WTC11 (cell line): ENCODE results near the gene DROSHA. TPM values are rescaled to one million over a fixed set of nuclear protein-coding genes. Genes with fewer than 3 reads are reported as not detected.

ENCODE experiments used
- ATAC-seq: fragments of 200-7000 bp; cut with Tn5 transposase; 2 replicates; pipeline ENCODE4 v1.10.0; 2021; ENCODE audit warnings: mild to moderate bottlenecking, moderate library complexity
- CTCF ChIA-PET: fragments of 300-600 bp; sonication (Branson Sonifier 250); formaldehyde crosslinking; loops from one replicate; lab custom pipeline; 2021; ENCODE audit warnings: antibody characterized with exemption; lab: Charles Lee
- POLR2A ChIA-PET: fragments of 350-600 bp; sonication (Branson Sonifier 250); formaldehyde crosslinking; loops from one replicate; lab custom pipeline; 2021; ENCODE audit warnings: antibody characterized with exemption; lab: Charles Lee
- DNase-seq: peaks from one replicate; pipeline ENCODE4 v3.0.0; 2021; ENCODE audit warnings: low spot score
- H3K27ac Mint-ChIP-seq: 2 replicates; pipeline ENCODE4 v1.8.0; 2021; ENCODE audit warnings: mixed read lengths
- H3K27me3 Mint-ChIP-seq: 2 replicates; pipeline ENCODE4 v1.8.0; 2021; ENCODE audit warnings: low read depth, mild to moderate bottlenecking, moderate library complexity, mixed read lengths
- H3K36me3 Mint-ChIP-seq: 2 replicates; pipeline ENCODE4 v1.8.0; 2021; ENCODE audit warnings: mixed read lengths
- H3K4me1 Mint-ChIP-seq: 2 replicates; pipeline ENCODE4 v1.8.0; 2022; ENCODE audit warnings: mixed read lengths
- H3K4me3 Mint-ChIP-seq: 2 replicates; pipeline ENCODE4 v1.8.0; 2021; ENCODE audit warnings: mild to moderate bottlenecking, moderate library complexity, mixed read lengths
- H3K9me3 Mint-ChIP-seq: 2 replicates; pipeline ENCODE4 v1.8.0; 2021; ENCODE audit warnings: mixed read lengths
- AFF4 ChIP-seq: sonication (generic); formaldehyde crosslinking; IDR thresholded peaks from 2 replicates; pipeline ENCODE4 v1.8.1; 2023; ENCODE audit warnings: mild to moderate bottlenecking, missing genetic modification reagents, borderline replicate concordance
- AR ChIP-seq: fragments of 250-450 bp; sonication (Bioruptor Pico); IDR thresholded peaks from 2 replicates; pipeline ENCODE4 v1.9.0; 2021; ENCODE audit warnings: mild to moderate bottlenecking
- ATF1 ChIP-seq: sonication (generic); formaldehyde crosslinking; IDR thresholded peaks from 2 replicates; pipeline ENCODE4 v1.8.1; 2023; ENCODE audit warnings: mild to moderate bottlenecking, moderate library complexity, missing genetic modification reagents
- ATF3 ChIP-seq: sonication (generic); formaldehyde crosslinking; conservative IDR thresholded peaks from 2 replicates; pipeline ENCODE4 v1.8.1; 2022; ENCODE audit warnings: mild to moderate bottlenecking, missing genetic modification reagents
- ETV6 ChIP-seq: sonication (generic); formaldehyde crosslinking; IDR thresholded peaks from 2 replicates; pipeline ENCODE4 v1.8.1; 2022; ENCODE audit warnings: mild to moderate bottlenecking, missing genetic modification reagents
- FOXJ3 ChIP-seq: sonication (generic); formaldehyde crosslinking; IDR thresholded peaks from 2 replicates; pipeline ENCODE4 v1.9.0; 2021; ENCODE audit warnings: missing genetic modification reagents, mild to moderate bottlenecking, borderline replicate concordance
- HMGA2 ChIP-seq: fragments of 250-450 bp; sonication (Bioruptor Pico); IDR thresholded peaks from 2 replicates; pipeline ENCODE4 v1.4.0; 2021; ENCODE audit warnings: mild to moderate bottlenecking, moderate library complexity
- IRF2 ChIP-seq: sonication (generic); formaldehyde crosslinking; IDR thresholded peaks from 2 replicates; pipeline ENCODE4 v1.8.0; 2022; ENCODE audit warnings: low read depth, missing genetic modification reagents, borderline replicate concordance
- JAZF1 ChIP-seq: fragments of 250-450 bp; sonication (Bioruptor Pico); IDR thresholded peaks from 2 replicates; pipeline ENCODE4 v1.9.0; 2021; ENCODE audit warnings: moderate library complexity, mild to moderate bottlenecking, inconsistent platforms
- KAT7 ChIP-seq: sonication (generic); formaldehyde crosslinking; IDR thresholded peaks from 2 replicates; pipeline ENCODE4 v1.8.1; 2023; ENCODE audit warnings: missing genetic modification reagents, mild to moderate bottlenecking, borderline replicate concordance
- NR3C1 ChIP-seq: sonication (generic); formaldehyde crosslinking; conservative IDR thresholded peaks from 2 replicates; pipeline ENCODE4 v1.8.1; 2023; ENCODE audit warnings: low read depth, mild to moderate bottlenecking, missing genetic modification reagents
- PRRX2 ChIP-seq: fragments of 250-450 bp; sonication (Bioruptor Pico); IDR thresholded peaks from 2 replicates; pipeline ENCODE4 v1.8.0; 2021; ENCODE audit warnings: mild to moderate bottlenecking
- SOX15 ChIP-seq: fragments of 250-450 bp; sonication (Bioruptor Pico); IDR thresholded peaks from 2 replicates; pipeline ENCODE4 v1.9.0; 2021; ENCODE audit warnings: mild to moderate bottlenecking
- SP1 ChIP-seq: sonication (generic); formaldehyde crosslinking; conservative IDR thresholded peaks from 2 replicates; pipeline ENCODE4 v1.8.1; 2022; ENCODE audit warnings: missing genetic modification reagents
- TCF7 ChIP-seq: sonication (generic); formaldehyde crosslinking; IDR thresholded peaks from 2 replicates; pipeline ENCODE4 v1.8.0; 2022; ENCODE audit warnings: mild to moderate bottlenecking, low read depth, missing genetic modification reagents, moderate library complexity
- TEAD1 ChIP-seq: sonication (generic); formaldehyde crosslinking; IDR thresholded peaks from 2 replicates; pipeline ENCODE4 v1.8.0; 2022; ENCODE audit warnings: mild to moderate bottlenecking, missing genetic modification reagents
- ZNF396 ChIP-seq: fragments of 250-450 bp; sonication (Bioruptor Pico); IDR thresholded peaks from 2 replicates; pipeline ENCODE4 v1.8.0; 2021; ENCODE audit warnings: mild to moderate bottlenecking, moderate library complexity, borderline replicate concordance
- ZSCAN18 ChIP-seq: fragments of 250-450 bp; sonication (Bioruptor Pico); IDR thresholded peaks from 2 replicates; pipeline ENCODE4 v2.1.2; 2022; ENCODE audit warnings: mild to moderate bottlenecking, moderate library complexity
- total RNA-seq: library from RNA; stranded (reverse); gene quantifications from 3 replicates; pipeline ENCODE4 v1.2.3, GENCODE V29; 2021
- TF ChIP-seq, protein P1 (sequence below): sonication (generic); formaldehyde crosslinking; IDR thresholded peaks from 2 replicates; pipeline ENCODE4 v1.8.0; 2022; ENCODE audit warnings: mild to moderate bottlenecking, missing genetic modification reagents
- TF ChIP-seq, protein P2 (sequence below): sonication (generic); formaldehyde crosslinking; IDR thresholded peaks from 2 replicates; pipeline ENCODE4 v1.8.0; 2022; ENCODE audit warnings: mild to moderate bottlenecking, missing genetic modification reagents
- TF ChIP-seq, protein P3 (sequence below): fragments of 200-600 bp; IDR thresholded peaks from 2 replicates; pipeline ENCODE4 v1.8.0; 2022; ENCODE audit warnings: antibody characterized with exemption

The DROSHA gene
- total RNA-seq, 1 experiment from 2014 or later = 125 TPM

DNA sequence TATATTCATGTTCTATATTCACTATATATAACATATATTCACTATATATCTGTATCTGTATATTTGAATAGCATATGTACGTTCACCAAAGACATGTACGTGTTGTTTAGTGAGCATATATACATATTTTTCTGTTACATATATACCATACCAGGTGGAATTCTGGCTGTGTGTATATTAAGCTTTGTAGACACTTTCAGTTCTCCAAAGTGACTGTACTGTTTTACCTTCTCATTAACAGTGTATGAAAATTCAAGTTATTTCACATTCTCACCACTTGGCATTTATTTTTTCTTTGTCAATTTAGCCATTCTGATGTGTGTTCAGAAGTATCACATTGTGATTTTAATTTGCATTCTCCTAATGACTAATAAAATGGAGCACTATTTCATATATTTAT lies 52.2 kb downstream of the DROSHA start (continued):
- no peak for TF ChIP-seq AFF4
- no peak for TF ChIP-seq ATF3 (CRISPR knock-in tag)
- no peak for TF ChIP-seq JAZF1

- Mint-ChIP-seq H3K9me3 (no peaks in the 10 kb centered on the region), H3K27ac (peak overlapping the region; percentile 33; the same call in 1 of the 2 replicates), H3K4me1 (no peaks in the 10 kb centered on the region), H3K4me3 (no peak overlapping the region), H3K36me3 (peaks cover 10% of the 10 kb centered on the region), H3K27me3 (no peaks in the 10 kb centered on the region)
- TF ChIP-seq NR3C1 (no peak), SOX15 (CRISPR knock-in tag) (no peak)
- ATAC-seq (no peak), DNase-seq (no peak)
- POLR2A ChIA-PET = no interaction called here
- CTCF ChIA-PET = no interaction called here
Measured at GRCh38 chr5:31478901-31479300, 53.0 kb downstream of the DROSHA start.

DNA sequence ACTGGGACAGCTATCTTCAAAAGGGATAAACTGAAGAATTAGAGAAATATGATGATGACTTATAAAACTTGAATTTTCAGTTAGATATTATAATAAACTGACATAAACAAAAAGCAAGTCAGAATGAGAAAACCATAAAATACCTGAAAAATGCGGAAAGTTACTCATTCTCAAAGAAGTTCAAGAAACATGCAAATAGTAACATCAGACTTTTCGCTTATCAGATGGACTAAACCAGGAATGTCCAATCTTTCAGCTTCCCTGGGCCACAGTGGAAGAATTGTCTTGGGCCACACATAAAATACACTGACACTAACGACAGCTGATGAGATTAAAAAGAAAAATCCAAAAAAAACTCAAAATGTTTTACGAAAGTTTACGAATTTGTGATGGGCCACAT lies 53.9 kb downstream of the DROSHA start:
- Mint-ChIP-seq H3K27me3 (no peaks in the 10 kb centered on the region), H3K4me1 (no peaks in the 10 kb centered on the region), H3K9me3 (no peaks in the 10 kb centered on the region), H3K4me3 (no peak overlapping the region), H3K36me3 (peaks cover 8% of the 10 kb centered on the region; the same call in 1 of the 2 replicates), H3K27ac (no peak overlapping the region)
- ChIA-PET CTCF (no interaction called here), POLR2A (no interaction called here)
- DNase-seq (no peak), ATAC-seq (no peak)
- TF ChIP-seq AR (no peak), ZNF396 (CRISPR knock-in tag) (no peak)
- TF ChIP-seq, protein P1, sequence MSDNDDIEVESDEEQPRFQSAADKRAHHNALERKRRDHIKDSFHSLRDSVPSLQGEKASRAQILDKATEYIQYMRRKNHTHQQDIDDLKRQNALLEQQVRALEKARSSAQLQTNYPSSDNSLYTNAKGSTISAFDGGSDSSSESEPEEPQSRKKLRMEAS (CRISPR knock-in tag) = no peak

DNA sequence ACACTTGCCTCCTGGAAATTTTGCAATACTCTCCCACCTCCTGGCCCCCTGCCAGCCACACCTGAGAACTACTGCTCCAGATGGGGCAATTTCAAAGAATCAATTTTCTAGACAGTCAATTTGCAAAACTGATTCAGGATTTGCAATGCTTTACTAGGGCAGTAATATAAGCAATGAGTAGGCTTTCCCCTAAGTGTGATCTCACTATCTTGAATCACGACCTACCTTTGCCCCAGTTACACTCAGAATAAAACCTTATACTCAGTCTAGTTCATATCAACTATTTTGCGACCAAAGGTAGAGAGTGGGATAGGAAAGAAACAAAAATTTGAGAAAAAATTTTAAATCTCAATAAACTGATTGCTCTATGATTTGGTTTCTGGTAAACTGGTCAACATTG lies 54.4 kb downstream of the DROSHA start:
- Mint-ChIP-seq H3K27me3 (no peaks in the 10 kb centered on the region), H3K9me3 (no peaks in the 10 kb centered on the region), H3K36me3 (peaks cover 9% of the 10 kb centered on the region; the same call in 1 of the 2 replicates), H3K4me3 (no peak overlapping the region), H3K4me1 (no peaks in the 10 kb centered on the region), H3K27ac (no peak overlapping the region; the same call in 1 of the 2 replicates)
- CTCF ChIA-PET = no interaction called here
- ATAC-seq (no peak), DNase-seq (no peak)
- POLR2A ChIA-PET = no interaction called here
- TF ChIP-seq FOXJ3 (CRISPR knock-in tag) (no peak), ZSCAN18 (CRISPR knock-in tag) (no peak), TEAD1 (CRISPR knock-in tag) (no peak), HMGA2 (CRISPR knock-in tag) (no peak), PRRX2 (CRISPR knock-in tag) (no peak), IRF2 (CRISPR knock-in tag) (no peak), KAT7 (no peak), ATF1 (CRISPR knock-in tag) (no peak), TCF7 (no peak), NR3C1 (no peak), SP1 (CRISPR knock-in tag) (no peak), ETV6 (CRISPR knock-in tag) (no peak)
- TF ChIP-seq, protein P2, sequence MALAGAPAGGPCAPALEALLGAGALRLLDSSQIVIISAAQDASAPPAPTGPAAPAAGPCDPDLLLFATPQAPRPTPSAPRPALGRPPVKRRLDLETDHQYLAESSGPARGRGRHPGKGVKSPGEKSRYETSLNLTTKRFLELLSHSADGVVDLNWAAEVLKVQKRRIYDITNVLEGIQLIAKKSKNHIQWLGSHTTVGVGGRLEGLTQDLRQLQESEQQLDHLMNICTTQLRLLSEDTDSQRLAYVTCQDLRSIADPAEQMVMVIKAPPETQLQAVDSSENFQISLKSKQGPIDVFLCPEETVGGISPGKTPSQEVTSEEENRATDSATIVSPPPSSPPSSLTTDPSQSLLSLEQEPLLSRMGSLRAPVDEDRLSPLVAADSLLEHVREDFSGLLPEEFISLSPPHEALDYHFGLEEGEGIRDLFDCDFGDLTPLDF = no peak
- TF ChIP-seq, protein P3, sequence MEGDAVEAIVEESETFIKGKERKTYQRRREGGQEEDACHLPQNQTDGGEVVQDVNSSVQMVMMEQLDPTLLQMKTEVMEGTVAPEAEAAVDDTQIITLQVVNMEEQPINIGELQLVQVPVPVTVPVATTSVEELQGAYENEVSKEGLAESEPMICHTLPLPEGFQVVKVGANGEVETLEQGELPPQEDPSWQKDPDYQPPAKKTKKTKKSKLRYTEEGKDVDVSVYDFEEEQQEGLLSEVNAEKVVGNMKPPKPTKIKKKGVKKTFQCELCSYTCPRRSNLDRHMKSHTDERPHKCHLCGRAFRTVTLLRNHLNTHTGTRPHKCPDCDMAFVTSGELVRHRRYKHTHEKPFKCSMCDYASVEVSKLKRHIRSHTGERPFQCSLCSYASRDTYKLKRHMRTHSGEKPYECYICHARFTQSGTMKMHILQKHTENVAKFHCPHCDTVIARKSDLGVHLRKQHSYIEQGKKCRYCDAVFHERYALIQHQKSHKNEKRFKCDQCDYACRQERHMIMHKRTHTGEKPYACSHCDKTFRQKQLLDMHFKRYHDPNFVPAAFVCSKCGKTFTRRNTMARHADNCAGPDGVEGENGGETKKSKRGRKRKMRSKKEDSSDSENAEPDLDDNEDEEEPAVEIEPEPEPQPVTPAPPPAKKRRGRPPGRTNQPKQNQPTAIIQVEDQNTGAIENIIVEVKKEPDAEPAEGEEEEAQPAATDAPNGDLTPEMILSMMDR = no peak
